SIG-M5 (cell line): ENCODE data around the gene NOTCH2NLA.
"Not testable (repeated sequence)": the region's sequence is repeated elsewhere in the genome, so short reads cannot be mapped to it uniquely, and the experiment has no call there.

Experiments used
- DNase-seq: peaks from one replicate; lab custom pipeline; 2025; lab: John Stamatoyannopoulos, UW

The NOTCH2NLA gene

GRCh38 chr1:146167273-146167672, 61.5 kb downstream of the NOTCH2NLA start:
- not testable (repeated sequence) for DNase-seq

GRCh38 chr1:146144465-146144864, 84.4 kb downstream of the NOTCH2NLA start, which contains the start of gene NBPF10:
Gene NBPF10 (minus strand): TSS chr1:146144804. CDS start chr1:146144769, 35 bp downstream.
- not testable (repeated sequence) for DNase-seq
